Stimulated activated CD8-positive, alpha-beta memory T cell treated with anti-CD3 and anti-CD28 coated beads, Interleukin-7, amount 100 ng/mL, for 1 hour (primary cell): ENCODE data around the gene KHDC4.

ENCODE experiments used
- DNase-seq, 2 donors: peaks; one replicate each; pipeline ENCODE4 v3.0.0-alpha.2; 2020; ENCODE audit warnings: low read depth in 2 of 2

Gene KHDC4

GRCh38 chr1:155969377-155969791 is 35.2 kb upstream of the KHDC4 start:
- no peak for DNase-seq

GRCh38 chr1:155968670-155969069 is 34.5 kb upstream of the KHDC4 start:
- DNase-seq, result no peak

- DNase-seq, result no peak
These were observed 33.8 kb upstream of the KHDC4 start for GRCh38 chr1:155968051-155968400.

GRCh38 chr1:155967341-155968050 is 33.3 kb upstream of the KHDC4 start:
- no peak for DNase-seq

- no peak for DNase-seq
These were observed 32.5 kb upstream of the KHDC4 start for GRCh38 chr1:155966750-155967149.

- no peak for DNase-seq
These were observed 31.9 kb upstream of the KHDC4 start for GRCh38 chr1:155966135-155966534.

- DNase-seq, result no peak
These were observed 30.0 kb upstream of the KHDC4 start for GRCh38 chr1:155964193-155964592.

GRCh38 chr1:155962599-155963211 is 28.5 kb upstream of the KHDC4 start:
- no peak for DNase-seq

- DNase-seq, result no peak
These were observed 27.7 kb upstream of the KHDC4 start for GRCh38 chr1:155961937-155962336.

GRCh38 chr1:155960081-155960745 is 26.0 kb upstream of the KHDC4 start:
- DNase-seq, result no peak

- DNase-seq, result no peak
These were observed 23.2 kb upstream of the KHDC4 start for GRCh38 chr1:155957411-155957915.

- no peak for DNase-seq
These were observed 20.4 kb upstream of the KHDC4 start for GRCh38 chr1:155954645-155955044.

- DNase-seq, result no peak
These were observed 18.3 kb upstream of the KHDC4 start for GRCh38 chr1:155952505-155952890.

- DNase-seq, result no peak
These were observed 17.7 kb upstream of the KHDC4 start for GRCh38 chr1:155951753-155952504.

- no peak for DNase-seq
These were observed 16.6 kb upstream of the KHDC4 start for GRCh38 chr1:155950829-155951228.

- DNase-seq, result no peak
These were observed 13.5 kb upstream of the KHDC4 start for GRCh38 chr1:155947741-155948140.

GRCh38 chr1:155947292-155947691 is 13.1 kb upstream of the KHDC4 start:
- DNase-seq, result no peak

GRCh38 chr1:155946633-155947219 is 12.5 kb upstream of the KHDC4 start:
- DNase-seq, result no peak

GRCh38 chr1:155944444-155944799 is 10.2 kb upstream of the KHDC4 start:
- no peak for DNase-seq

- DNase-seq, result no peak
These were observed 8.4 kb upstream of the KHDC4 start for GRCh38 chr1:155942578-155943141.

- no peak for DNase-seq
These were observed 7.8 kb upstream of the KHDC4 start for GRCh38 chr1:155941845-155942531.
